Natural killer cell treated with Interleukin-12 subunit alpha and Interleukin-12 subunit beta and Interleukin-15 and Interleukin-18, amount 100 ng/mL, for 72 hours (primary cell): Measurements from ENCODE around the gene GATA5. TPM values are rescaled to one million over a fixed set of nuclear protein-coding genes. Genes with fewer than 3 reads are reported as not detected.

Experiments used
- ATAC-seq, 2 donors: fragments of 150-1000 bp; cut with Tn5 transposase in 1 of 2; sonication (Bioruptor Pico), chemical (Tn5 transposase) in 1 of 2; 2 replicates each; pipeline ENCODE4 v1.10.0; 2021
- DNase-seq: peaks from one replicate; pipeline ENCODE4 v3.0.0; 2022; ENCODE audit warnings: low spot score
- H3K27ac Mint-ChIP-seq, 2 donors: 1 replicate in 1 of 2; 2 replicates in 1 of 2; pipeline ENCODE4 v1.8.0; 2022; ENCODE audit warnings: mixed read lengths in 2 of 2, mild to moderate bottlenecking in 1 of 2, moderate library complexity in 1 of 2
- H3K27me3 Mint-ChIP-seq, 2 donors: 1 replicate in 1 of 2; 2 replicates in 1 of 2; pipeline ENCODE4 v1.8.0; 2022; ENCODE audit warnings: mixed read lengths in 2 of 2
- H3K36me3 Mint-ChIP-seq: one replicate; pipeline ENCODE4 v1.8.0; 2022; ENCODE audit warnings: mixed read lengths
- H3K4me1 Mint-ChIP-seq, 2 donors: 1 replicate in 1 of 2; 2 replicates in 1 of 2; pipeline ENCODE4 v1.8.0; 2022; ENCODE audit warnings: low read depth in 2 of 2, mixed read lengths in 2 of 2, mild to moderate bottlenecking in 1 of 2
- H3K4me3 Mint-ChIP-seq: one replicate; pipeline ENCODE4 v1.8.0; 2022; ENCODE audit warnings: mixed read lengths
- H3K9me3 Mint-ChIP-seq: 2 replicates; pipeline ENCODE4 v1.8.0; 2022; ENCODE audit warnings: mixed read lengths
- total RNA-seq, 2 donors: library from RNA; stranded (reverse); gene quantifications; one replicate each; pipeline ENCODE4 v1.2.3, GENCODE V29; 2022

GATA5 gene
- total RNA-seq, 2 donors from 2014 or later = not detected

DNA sequence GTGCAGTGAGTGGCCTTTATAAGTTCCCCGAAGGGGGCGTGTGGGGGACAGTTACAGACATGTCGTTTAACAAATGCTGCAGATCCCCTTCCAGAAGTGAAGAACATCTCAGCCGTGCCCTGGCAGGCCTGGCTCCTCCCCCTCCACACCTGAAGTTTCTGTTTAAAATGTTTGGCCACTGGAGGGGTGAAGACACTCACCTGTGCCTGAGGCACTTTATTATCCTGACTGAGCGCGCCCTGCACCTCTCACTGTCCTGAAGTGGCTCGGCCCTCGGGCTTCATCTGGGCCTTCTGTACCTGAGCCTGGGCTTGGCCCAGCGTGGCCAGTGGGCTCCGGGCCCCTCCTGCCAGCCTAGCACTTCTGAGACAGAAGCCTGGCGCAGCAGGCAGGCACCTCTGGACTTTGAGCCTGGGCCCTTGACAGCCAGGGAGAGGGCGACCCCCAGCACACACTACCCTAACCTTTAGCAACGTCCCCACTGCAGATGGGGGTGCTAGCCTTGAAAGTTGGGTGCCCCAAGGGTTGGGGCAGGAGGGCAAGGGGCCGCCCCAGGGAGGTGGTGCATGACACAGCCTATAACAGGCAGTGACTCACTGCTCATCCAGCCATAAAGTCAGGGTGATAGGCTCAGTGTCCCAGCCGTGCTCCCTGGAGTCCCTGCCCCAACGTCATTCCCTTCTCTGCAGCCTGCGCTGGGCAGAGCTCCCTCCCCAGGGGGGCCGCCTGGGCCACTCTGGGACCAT lies 13.6 kb upstream of the GATA5 start:
- no peaks in the 10 kb centered on the region for H3K36me3 Mint-ChIP-seq
- H3K9me3 Mint-ChIP-seq = no peaks in the 10 kb centered on the region
- H3K27me3 Mint-ChIP-seq = peaks cover 9 to 13% of the 10 kb centered on the region in 2 donors
- no peak overlapping the region for H3K27ac Mint-ChIP-seq
- DNase-seq (no peak), ATAC-seq (no peak)
- no peak overlapping the region for H3K4me3 Mint-ChIP-seq
- no peaks in the 10 kb centered on the region for H3K4me1 Mint-ChIP-seq

- no peak overlapping the region for H3K4me3 Mint-ChIP-seq
- H3K27me3 Mint-ChIP-seq = peaks cover 9 to 13% of the 10 kb centered on the region in 2 donors
- DNase-seq (no peak), ATAC-seq (no peak)
- no peaks in the 10 kb centered on the region for H3K9me3 Mint-ChIP-seq
- no peaks in the 10 kb centered on the region for H3K36me3 Mint-ChIP-seq
- H3K27ac Mint-ChIP-seq = no peak overlapping the region
- no peaks in the 10 kb centered on the region for H3K4me1 Mint-ChIP-seq
These were observed 12.7 kb upstream of the GATA5 start for GRCh38 chr20:62488470-62488869.

GRCh38 chr20:62487561-62488354 lies 12.0 kb upstream of the GATA5 start:
- no peaks in the 10 kb centered on the region for H3K9me3 Mint-ChIP-seq
- H3K4me3 Mint-ChIP-seq = no peak overlapping the region
- H3K27ac Mint-ChIP-seq = no peak overlapping the region
- no peak for DNase-seq
- no peak for ATAC-seq
- peaks cover 14 to 19% of the 10 kb centered on the region in 2 donors for H3K27me3 Mint-ChIP-seq
- peaks cover 0 to 3% of the 10 kb centered on the region in 2 donors for H3K4me1 Mint-ChIP-seq
- no peaks in the 10 kb centered on the region for H3K36me3 Mint-ChIP-seq

GRCh38 chr20:62487118-62487517 lies 11.3 kb upstream of the GATA5 start:
- Mint-ChIP-seq H3K9me3 (no peaks in the 10 kb centered on the region), H3K4me3 (no peak overlapping the region), H3K27me3 (peaks cover 16 to 20% of the 10 kb centered on the region in 2 donors), H3K4me1 (peaks cover 0 to 7% of the 10 kb centered on the region in 2 donors), H3K27ac (no peak overlapping the region), H3K36me3 (no peaks in the 10 kb centered on the region)
- DNase-seq (no peak), ATAC-seq (no peak)

- no peak for ATAC-seq
- H3K36me3 Mint-ChIP-seq = no peaks in the 10 kb centered on the region
- no peak for DNase-seq
- no peaks in the 10 kb centered on the region for H3K9me3 Mint-ChIP-seq
- no peak overlapping the region for H3K4me3 Mint-ChIP-seq
- H3K27ac Mint-ChIP-seq = no peak overlapping the region
- H3K4me1 Mint-ChIP-seq = peaks cover 0 to 7% of the 10 kb centered on the region in 2 donors
- peaks cover 16 to 20% of the 10 kb centered on the region in 2 donors for H3K27me3 Mint-ChIP-seq
These were observed 10.7 kb upstream of the GATA5 start for GRCh38 chr20:62486484-62486883.

DNA sequence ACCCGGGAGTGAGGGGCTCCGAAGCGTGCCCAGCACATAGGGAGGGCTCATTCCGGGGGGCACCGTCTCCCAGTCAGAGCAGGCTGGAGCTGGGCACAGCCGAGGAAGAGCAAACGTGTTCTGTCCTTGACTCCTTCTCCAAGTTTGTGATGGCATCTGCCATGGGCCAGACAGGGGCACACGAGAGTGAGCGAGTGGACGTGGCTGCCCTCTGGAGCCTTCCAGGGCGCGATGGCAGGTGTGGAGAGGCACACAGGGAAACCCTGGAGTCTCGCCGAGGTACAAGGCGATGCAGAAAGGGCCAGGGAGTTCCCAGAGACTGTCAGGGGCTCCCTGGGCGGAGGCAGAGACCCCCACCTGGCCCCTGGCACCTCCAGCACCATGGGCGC lies 9.9 kb upstream of the GATA5 start:
- Mint-ChIP-seq H3K4me3 (no peak overlapping the region), H3K36me3 (no peaks in the 10 kb centered on the region), H3K27ac (no peak overlapping the region), H3K4me1 (peaks cover 0 to 7% of the 10 kb centered on the region in 2 donors), H3K27me3 (peaks cover 16 to 20% of the 10 kb centered on the region in 2 donors), H3K9me3 (no peaks in the 10 kb centered on the region)
- DNase-seq (no peak), ATAC-seq (no peak)

DNA sequence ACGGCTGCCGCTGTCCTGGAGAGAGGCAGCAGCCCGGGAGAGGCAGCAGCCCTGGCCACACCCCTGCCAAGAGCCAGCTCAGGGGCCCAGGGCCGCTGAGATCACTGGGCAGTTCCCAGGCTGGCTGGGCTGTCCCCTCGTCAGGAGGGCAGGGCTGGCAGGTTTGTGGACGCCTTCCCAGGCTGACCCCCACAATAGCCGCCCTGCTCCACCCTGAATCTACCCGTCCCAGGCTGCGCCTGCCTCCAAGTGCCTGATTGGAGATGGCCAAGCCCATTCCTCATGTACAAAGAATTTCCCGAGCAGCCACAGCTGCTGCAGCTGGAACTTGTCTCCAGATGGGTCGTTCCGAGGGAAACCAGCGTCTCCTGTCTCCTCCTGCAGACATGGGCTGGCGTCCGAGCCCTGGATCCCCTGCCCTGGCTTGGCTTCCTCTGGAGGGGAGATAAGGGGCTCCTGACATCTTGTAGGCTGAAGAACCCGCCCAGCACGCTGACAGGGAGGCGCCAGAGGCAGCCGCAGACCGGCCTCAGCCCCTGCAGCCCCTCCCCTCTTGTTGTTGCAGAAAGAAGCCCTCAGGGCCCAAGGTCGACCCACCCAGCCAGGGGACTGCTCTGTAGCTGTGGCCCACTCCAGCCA lies 9.4 kb upstream of the GATA5 start:
- H3K27me3 Mint-ChIP-seq = peaks cover 16 to 19% of the 10 kb centered on the region in 2 donors
- ATAC-seq (no peak), DNase-seq (no peak)
- no peaks in the 10 kb centered on the region for H3K9me3 Mint-ChIP-seq
- no peak overlapping the region for H3K27ac Mint-ChIP-seq
- H3K4me3 Mint-ChIP-seq = no peak overlapping the region
- H3K36me3 Mint-ChIP-seq = no peaks in the 10 kb centered on the region
- H3K4me1 Mint-ChIP-seq = peaks cover 0 to 7% of the 10 kb centered on the region in 2 donors

GRCh38 chr20:62484478-62484877 lies 8.7 kb upstream of the GATA5 start:
- Mint-ChIP-seq H3K4me3 (no peak overlapping the region), H3K9me3 (no peaks in the 10 kb centered on the region), H3K4me1 (peaks cover 0 to 7% of the 10 kb centered on the region in 2 donors), H3K27me3 (peaks cover 19 to 21% of the 10 kb centered on the region in 2 donors), H3K36me3 (no peaks in the 10 kb centered on the region), H3K27ac (no peak overlapping the region)
- DNase-seq (no peak), ATAC-seq (no peak)

DNA sequence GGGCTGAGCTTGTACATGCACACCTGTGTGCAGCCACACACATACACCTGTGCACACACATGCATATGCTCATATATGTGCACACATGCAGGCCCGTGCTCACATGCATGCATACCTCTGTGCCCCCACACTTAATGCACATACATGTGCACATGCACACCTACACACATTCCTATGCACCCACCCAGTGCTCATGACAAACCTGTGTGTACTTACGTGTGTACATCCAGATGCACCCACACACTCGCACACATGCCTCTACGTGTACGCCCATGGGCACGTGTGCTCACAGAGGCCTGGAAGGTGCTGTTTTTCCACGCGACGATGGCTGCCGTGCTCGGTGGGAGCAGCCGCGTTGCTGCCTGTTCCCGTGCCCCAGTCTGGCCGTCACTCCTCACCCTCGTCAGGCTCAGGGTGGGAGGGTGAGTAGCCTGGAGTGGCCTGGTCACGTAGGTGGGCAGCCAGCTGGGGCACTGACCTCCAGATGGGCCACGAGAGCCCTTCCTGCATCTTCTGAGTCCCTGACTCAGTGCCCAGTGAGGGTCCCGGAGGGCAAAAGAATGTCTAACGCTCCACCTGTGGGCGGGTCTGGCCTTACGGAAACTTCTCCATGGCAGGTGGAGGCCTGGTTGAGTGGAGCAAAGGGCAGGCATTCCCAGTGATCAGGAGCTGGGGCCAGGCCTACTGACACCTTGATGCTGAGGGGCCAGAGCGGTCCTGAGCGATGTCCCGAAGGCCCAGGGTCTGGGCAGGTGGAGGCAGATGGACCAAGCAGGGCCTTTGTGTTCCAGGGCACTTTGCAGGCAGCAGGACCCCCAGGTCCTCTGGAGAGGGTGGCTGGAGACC lies 8.0 kb upstream of the GATA5 start:
- H3K4me1 Mint-ChIP-seq = peaks cover 0 to 7% of the 10 kb centered on the region in 2 donors
- DNase-seq = no peak
- no peak for ATAC-seq
- H3K27ac Mint-ChIP-seq = no peak overlapping the region
- no peaks in the 10 kb centered on the region for H3K9me3 Mint-ChIP-seq
- peaks cover 24 to 26% of the 10 kb centered on the region in 2 donors for H3K27me3 Mint-ChIP-seq
- no peak overlapping the region for H3K4me3 Mint-ChIP-seq
- no peaks in the 10 kb centered on the region for H3K36me3 Mint-ChIP-seq

GRCh38 chr20:62482974-62483373 lies 7.2 kb upstream of the GATA5 start:
- no peak overlapping the region for H3K4me3 Mint-ChIP-seq
- peaks cover 24 to 27% of the 10 kb centered on the region in 2 donors for H3K27me3 Mint-ChIP-seq
- peaks cover 0 to 7% of the 10 kb centered on the region in 2 donors for H3K4me1 Mint-ChIP-seq
- no peak overlapping the region for H3K27ac Mint-ChIP-seq
- no peaks in the 10 kb centered on the region for H3K36me3 Mint-ChIP-seq
- no peaks in the 10 kb centered on the region for H3K9me3 Mint-ChIP-seq
- ATAC-seq = no peak
- no peak for DNase-seq

DNA sequence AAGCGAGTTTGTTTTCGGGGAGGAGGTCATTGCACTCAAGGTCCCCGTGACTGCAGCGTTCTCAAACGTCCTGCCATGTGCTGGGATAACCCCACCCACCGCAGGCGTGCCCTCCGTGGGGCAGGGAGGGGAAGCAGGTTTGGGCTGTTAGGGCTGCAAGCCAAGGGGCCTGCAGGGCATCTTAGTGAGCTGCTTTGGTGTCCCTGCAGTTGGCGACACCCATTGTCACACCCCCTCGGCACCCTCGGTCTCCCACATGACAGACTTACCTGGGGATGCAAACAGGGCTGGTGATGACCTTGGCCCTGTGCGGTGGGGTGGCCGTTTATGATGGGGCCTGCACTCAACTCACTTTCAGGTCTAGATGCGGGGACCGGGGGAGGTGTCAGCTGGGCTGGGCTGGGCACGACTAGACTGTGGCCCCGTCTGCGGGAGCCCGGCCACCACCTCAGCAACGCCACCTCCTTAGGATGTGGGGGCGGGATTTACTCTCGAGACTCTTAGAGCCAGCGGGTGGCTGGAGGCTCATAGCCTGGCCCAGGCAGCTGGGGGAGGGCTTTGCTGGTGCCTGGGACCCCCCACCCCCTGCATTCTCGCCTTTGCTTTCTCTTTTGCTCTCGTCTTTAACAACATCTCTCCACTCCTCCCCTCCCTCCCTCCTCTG lies 6.5 kb upstream of the GATA5 start:
- ATAC-seq (no peak), DNase-seq (no peak)
- H3K27ac Mint-ChIP-seq = no peak overlapping the region
- H3K9me3 Mint-ChIP-seq = no peaks in the 10 kb centered on the region
- H3K36me3 Mint-ChIP-seq = no peaks in the 10 kb centered on the region
- peaks cover 24 to 27% of the 10 kb centered on the region in 2 donors for H3K27me3 Mint-ChIP-seq
- no peak overlapping the region for H3K4me3 Mint-ChIP-seq
- H3K4me1 Mint-ChIP-seq = peaks cover 0 to 7% of the 10 kb centered on the region in 2 donors

- H3K27ac Mint-ChIP-seq = no peak overlapping the region
- H3K27me3 Mint-ChIP-seq = peaks cover 28 to 30% of the 10 kb centered on the region in 2 donors
- peaks cover 4% of the 10 kb centered on the region for H3K36me3 Mint-ChIP-seq
- H3K4me3 Mint-ChIP-seq = no peak overlapping the region
- H3K9me3 Mint-ChIP-seq = no peaks in the 10 kb centered on the region
- DNase-seq = no peak
- peaks cover 0 to 11% of the 10 kb centered on the region in 2 donors for H3K4me1 Mint-ChIP-seq
- no peak for ATAC-seq
These were observed 5.8 kb upstream of the GATA5 start for GRCh38 chr20:62481425-62482145.
